ENCODE data around the gene CHST8. TPM values are rescaled to one million over a fixed set of nuclear protein-coding genes. Genes with fewer than 3 reads are reported as not detected.
A peak's percentile ranks its signal among the peaks of the same experiment; 100 is the strongest.

The CHST8 gene
- polyA plus RNA-seq, 2 of the 4 experiments (the other 2 are of a cell fraction), result not detected

DNA sequence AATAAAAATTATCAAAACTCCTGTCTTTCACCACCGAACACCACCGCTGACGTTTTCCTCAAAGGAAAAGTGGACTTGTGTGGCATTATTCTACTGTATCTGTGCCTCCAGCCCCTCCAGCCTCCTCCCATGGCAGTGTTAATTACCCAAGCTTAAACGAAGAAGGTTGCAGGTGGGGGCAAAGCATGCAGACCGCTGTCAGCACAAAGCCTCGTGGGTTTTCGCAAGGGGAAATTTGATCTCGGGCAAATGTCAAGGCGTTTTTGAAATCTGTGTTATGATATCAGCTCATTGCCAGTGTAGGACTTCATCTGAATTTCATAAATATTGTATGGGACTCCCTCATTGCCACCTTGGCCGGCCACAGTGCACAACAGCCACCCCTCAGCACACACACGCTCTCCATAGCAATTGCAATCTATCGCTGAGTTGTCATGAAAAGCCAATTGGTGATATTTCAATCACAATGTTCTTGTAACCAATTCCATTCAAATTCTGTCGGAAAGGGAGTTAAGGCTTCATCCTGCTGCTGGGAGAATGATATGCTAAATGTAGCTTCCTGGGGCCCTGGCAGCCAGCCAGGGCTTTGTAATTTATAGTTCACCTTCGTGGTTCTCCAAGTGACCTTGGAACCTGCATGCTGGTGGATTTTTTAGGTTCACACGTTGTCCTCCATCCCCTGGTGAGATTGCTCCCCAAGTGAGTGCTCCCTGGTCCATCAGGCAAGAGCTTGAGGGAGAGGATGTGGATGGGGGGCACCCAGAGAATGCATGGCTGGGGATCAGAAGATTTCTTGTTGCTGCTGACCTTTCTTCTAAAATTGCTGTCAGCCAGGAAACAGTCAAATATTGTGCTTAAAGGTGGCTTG is 16.6 kb downstream of the CHST8 start:
- Histone ChIP-seq H3K4me3 (no peak overlapping the region), H3K4me1 (no peaks in the 10 kb centered on the region), H3K4me2 (no peak overlapping the region), H3K9me3 (no peaks in the 10 kb centered on the region), H3K27ac (no peak overlapping the region)
- WGBS (ENCODE audit: missing lambda C conversion rate), result 29% methylated on average over 15 of the region's 15 CpGs
- CTCF ChIA-PET, result interaction anchor here (1.4 kb wide), 1 partner anchor 208 kb away, joined by 4 read pairs; no protein-coding TSS in a partner anchor
- DNase-seq (ENCODE audit: low read depth in 1 of 2, low spot score in 1 of 2), result no peak
- no peak for ATAC-seq
- peak; percentile 80 for FAIRE-seq
- TF ChIP-seq ZFP36 (IDR thresholded peaks at IDR 0.05; ENCODE audit: borderline replicate concordance, partially characterized antibody) (no peak), EHMT2 (IDR thresholded peaks at IDR 0.05; ENCODE audit: low read depth) (no peak), EP300 (IDR thresholded peaks at IDR 0.05) (no peak), ZSCAN20 (CRISPR knock-in tag; IDR thresholded peaks at IDR 0.05) (no peak), SMC3 (IDR thresholded peaks at IDR 0.05) (no peak), GATA3 (IDR thresholded peaks at IDR 0.05; ENCODE audit: borderline replicate concordance) (no peak), POLR2AphosphoS2 (conservative IDR thresholded peaks at IDR 0.05; ENCODE audit: low read length) (no peak), POLR2A (IDR thresholded peaks at IDR 0.05; ENCODE audit: low read length) (no peak), TP53 (CRISPR knock-in tag; IDR thresholded peaks at IDR 0.05) (no peak), CBX2 (IDR thresholded peaks at IDR 0.05; ENCODE audit: borderline replicate concordance, low read depth) (no peak), HOXB13 (CRISPR knock-in tag; IDR thresholded peaks at IDR 0.05; ENCODE audit: low read depth) (no peak), MYC (IDR thresholded peaks at IDR 0.05; ENCODE audit: borderline replicate concordance, low read length) (no peak), HOXA7 (CRISPR knock-in tag; IDR thresholded peaks at IDR 0.05) (no peak)
- TF ChIP-seq, protein P1, sequence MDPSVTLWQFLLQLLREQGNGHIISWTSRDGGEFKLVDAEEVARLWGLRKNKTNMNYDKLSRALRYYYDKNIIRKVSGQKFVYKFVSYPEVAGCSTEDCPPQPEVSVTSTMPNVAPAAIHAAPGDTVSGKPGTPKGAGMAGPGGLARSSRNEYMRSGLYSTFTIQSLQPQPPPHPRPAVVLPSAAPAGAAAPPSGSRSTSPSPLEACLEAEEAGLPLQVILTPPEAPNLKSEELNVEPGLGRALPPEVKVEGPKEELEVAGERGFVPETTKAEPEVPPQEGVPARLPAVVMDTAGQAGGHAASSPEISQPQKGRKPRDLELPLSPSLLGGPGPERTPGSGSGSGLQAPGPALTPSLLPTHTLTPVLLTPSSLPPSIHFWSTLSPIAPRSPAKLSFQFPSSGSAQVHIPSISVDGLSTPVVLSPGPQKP (IDR thresholded peaks at IDR 0.05; ENCODE audit: low read depth, low read length), result no peak
- TF ChIP-seq, protein P2, sequence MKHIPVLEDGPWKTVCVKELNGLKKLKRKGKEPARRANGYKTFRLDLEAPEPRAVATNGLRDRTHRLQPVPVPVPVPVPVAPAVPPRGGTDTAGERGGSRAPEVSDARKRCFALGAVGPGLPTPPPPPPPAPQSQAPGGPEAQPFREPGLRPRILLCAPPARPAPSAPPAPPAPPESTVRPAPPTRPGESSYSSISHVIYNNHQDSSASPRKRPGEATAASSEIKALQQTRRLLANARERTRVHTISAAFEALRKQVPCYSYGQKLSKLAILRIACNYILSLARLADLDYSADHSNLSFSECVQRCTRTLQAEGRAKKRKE (CRISPR knock-in tag; IDR thresholded peaks at IDR 0.05; ENCODE audit: low read depth), result no peak
- TF ChIP-seq, protein P3, sequence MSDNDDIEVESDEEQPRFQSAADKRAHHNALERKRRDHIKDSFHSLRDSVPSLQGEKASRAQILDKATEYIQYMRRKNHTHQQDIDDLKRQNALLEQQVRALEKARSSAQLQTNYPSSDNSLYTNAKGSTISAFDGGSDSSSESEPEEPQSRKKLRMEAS (IDR thresholded peaks at IDR 0.05), result no peak
- TF ChIP-seq, protein P4, sequence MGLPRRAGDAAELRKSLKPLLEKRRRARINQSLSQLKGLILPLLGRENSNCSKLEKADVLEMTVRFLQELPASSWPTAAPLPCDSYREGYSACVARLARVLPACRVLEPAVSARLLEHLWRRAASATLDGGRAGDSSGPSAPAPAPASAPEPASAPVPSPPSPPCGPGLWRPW (IDR thresholded peaks at IDR 0.05), result no peak
- POLR2A ChIA-PET, result no interaction called here

DNA sequence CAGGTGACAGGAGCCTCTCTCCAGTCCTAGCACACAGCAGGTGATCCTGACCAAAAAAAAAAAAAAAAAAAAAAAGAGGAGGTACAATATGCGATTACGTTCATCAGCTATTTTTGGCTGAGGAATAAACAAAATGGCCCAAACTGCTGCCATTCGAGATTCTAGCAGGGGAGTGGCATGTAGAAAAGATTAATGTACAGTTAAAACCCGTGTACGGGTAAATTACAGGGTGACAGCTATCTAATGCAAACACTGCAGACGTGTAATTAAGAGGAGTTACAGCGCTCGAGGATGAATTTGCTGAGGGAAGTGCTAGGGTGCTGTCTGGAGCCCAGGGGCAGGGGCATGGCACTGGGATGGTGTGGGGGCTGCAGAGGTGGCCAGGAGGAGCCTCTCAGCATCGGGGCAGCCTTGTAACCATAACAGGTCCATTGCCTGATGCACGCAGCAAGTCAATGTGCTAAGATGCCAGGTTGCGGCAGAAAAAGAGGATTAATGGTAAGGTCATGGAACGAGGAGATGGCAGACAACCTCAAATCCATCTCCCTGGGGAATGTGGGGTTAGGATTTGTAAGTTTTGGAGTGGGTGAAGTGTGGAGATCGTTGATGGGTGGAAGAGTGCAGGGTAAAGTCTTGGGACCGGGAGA is 17.4 kb downstream of the CHST8 start:
- ChIA-PET CTCF (interaction anchor here (1.4 kb wide), 1 partner anchor 208 kb away, joined by 4 read pairs; no protein-coding TSS in a partner anchor), POLR2A (interaction anchor here (0.6 kb wide), 1 partner anchor 108 kb away, joined by 4 read pairs; no protein-coding TSS in a partner anchor)
- Histone ChIP-seq H3K4me1 (no peaks in the 10 kb centered on the region), H3K9me3 (no peaks in the 10 kb centered on the region), H3K27ac (no peak overlapping the region), H3K4me3 (no peak overlapping the region), H3K4me2 (no peak overlapping the region)
- DNase-seq (ENCODE audit: low read depth in 1 of 2, low spot score in 1 of 2), result no peak
- peak in 1 of 2 experiments; percentile 9; a peak in 2 of 6 replicates for ATAC-seq
- no peak for TF ChIP-seq MAZ (IDR thresholded peaks at IDR 0.05; ENCODE audit: borderline replicate concordance, low read depth, low read length)
- no peak for TF ChIP-seq CHD2 (IDR thresholded peaks at IDR 0.05; ENCODE audit: low read length, partially characterized antibody)
- TF ChIP-seq JUNB (IDR thresholded peaks at IDR 0.05), result no peak
- no peak for TF ChIP-seq ZFP36 (IDR thresholded peaks at IDR 0.05; ENCODE audit: borderline replicate concordance, partially characterized antibody)
- no peak for TF ChIP-seq FOSL2 (IDR thresholded peaks at IDR 0.05)
- TF ChIP-seq FOSL2 (CRISPR knock-in tag; IDR thresholded peaks at IDR 0.05), result no peak
- TF ChIP-seq RARB (CRISPR knock-in tag; IDR thresholded peaks at IDR 0.05), result no peak
- TF ChIP-seq MAFK (IDR thresholded peaks at IDR 0.05; ENCODE audit: partially characterized antibody), result no peak
- WGBS (ENCODE audit: missing lambda C conversion rate), result 12% methylated on average over 14 of the region's 14 CpGs
- FAIRE-seq, result no peak
